HG03045 (cell line): ENCODE data around the gene AADACL3.

Source experiments
- ATAC-seq: cut with Tn5 transposase; IDR thresholded peaks from one replicate; pipeline ENCODE4 v1.9.1; 2021; ENCODE audit warnings: mild to moderate bottlenecking, moderate library complexity; ENCODE audit not compliant: unreplicated experiment

Gene AADACL3

GRCh38 chr1:12764016-12764415, 48.1 kb downstream of the AADACL3 start:
- ATAC-seq, result no peak

DNA sequence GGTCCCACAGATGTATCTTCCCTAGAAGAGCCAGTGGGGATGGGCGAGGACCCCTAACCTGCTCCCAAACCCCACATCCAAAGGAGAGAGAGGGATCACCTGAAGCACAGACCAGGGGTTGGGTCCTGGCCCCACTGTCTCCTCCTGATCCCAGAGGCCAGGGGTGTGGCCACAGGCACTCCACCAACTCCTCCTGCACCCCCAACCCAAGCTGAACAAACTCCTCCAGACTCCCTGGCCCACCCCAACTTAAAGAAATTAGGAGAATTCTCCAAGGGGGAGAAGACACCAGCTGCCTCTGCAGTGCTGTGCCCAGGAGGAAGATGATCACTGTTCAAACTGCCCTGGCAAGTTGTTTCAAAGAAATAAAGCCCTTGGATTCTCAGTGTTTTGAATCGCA, 53.1 kb downstream of the AADACL3 start:
- ATAC-seq, result no peak

- no peak for ATAC-seq
Observed at GRCh38 chr1:12769976-12770505, 54.1 kb downstream of the AADACL3 start.

GRCh38 chr1:12770620-12771019, 54.7 kb downstream of the AADACL3 start:
- no peak for ATAC-seq

DNA sequence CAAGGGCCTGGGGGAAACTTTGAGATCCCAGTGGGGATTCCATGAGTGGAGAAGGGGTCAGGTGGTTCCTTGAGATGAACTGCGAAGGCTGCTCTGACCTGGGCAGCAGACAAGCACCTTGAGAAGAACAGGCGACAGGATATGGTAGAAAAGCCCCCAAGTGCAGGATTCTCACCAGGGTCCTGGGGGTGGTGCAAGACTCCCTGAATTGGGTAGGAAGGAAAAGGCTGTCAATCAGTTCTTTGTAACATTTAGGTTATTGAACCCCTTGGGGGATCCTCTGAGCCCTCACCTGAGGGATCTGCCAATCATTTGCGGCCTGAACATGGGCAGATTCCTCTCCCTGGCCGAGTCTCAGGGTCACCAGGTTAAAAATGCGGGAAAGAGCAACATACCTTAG, 55.3 kb downstream of the AADACL3 start:
- no peak for ATAC-seq

DNA sequence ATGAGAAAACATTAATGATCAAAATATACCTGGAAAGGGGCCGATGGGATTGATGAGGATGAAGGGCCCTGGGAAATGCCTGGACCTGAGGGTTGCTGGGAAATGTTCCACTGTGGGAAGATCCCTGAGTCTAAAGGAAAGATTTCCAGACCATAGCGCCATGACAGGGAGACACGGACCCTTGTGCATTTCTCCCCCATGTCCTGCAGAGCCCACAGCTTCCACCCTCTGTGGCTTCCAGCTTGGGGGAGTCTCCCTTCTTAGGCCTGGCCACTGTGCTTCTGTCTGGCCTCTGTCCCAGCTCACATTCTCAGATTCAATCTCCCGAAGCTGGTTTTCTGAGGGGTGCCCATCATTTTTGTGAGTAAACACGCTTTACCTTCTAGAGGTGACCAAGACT, 56.6 kb downstream of the AADACL3 start:
- no peak for ATAC-seq

- no peak for ATAC-seq
Observed at GRCh38 chr1:12773438-12773837, 57.5 kb downstream of the AADACL3 start, which contains the start of gene PRAMEF12. Gene PRAMEF12 (plus strand): TSS chr1:12773738. CDS start chr1:12774868, 1,130 bp downstream.

- ATAC-seq, result no peak
Observed at GRCh38 chr1:12774801-12775345, 59.0 kb downstream of the AADACL3 start.

DNA sequence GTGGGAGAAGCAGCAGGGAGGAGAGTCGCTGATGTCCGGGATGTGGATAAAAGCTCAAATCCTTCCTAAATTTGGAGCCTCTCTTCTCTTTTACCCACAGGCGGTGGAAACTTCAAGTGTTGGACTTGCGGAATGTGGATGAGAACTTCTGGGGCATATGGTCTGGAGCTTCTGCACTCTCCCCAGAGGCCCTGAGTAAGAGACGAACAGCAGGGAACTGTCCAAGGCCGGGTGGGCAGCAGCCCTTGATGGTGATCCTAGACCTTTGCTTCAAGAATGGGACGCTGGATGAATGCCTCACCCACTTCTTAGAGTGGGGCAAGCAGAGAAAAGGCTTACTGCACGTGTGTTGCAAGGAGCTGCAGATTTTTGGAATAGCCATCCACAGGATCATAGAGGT, 59.5 kb downstream of the AADACL3 start:
- ATAC-seq, result no peak

- no peak for ATAC-seq
Observed at GRCh38 chr1:12776801-12777557, 61.1 kb downstream of the AADACL3 start.
